ENCODE measurements around the gene BEST1. TPM values are rescaled to one million over a fixed set of nuclear protein-coding genes. Genes with fewer than 3 reads are reported as not detected.
A peak's percentile ranks its signal among the peaks of the same experiment; 100 is the strongest.

BEST1 gene
- total RNA-seq, 1 donor: 8.0 TPM

GRCh38 chr11:61916737-61917333, 33.3 kb upstream of the BEST1 start:
- Histone ChIP-seq H3K27ac (ENCODE audit: low read depth, low read length) (no peak overlapping the region), H3K4me3 (ENCODE audit: insufficient read depth, low read length) (peak overlapping the region; percentile 73), H4K20me1 (ENCODE audit: insufficient read depth, low read length) (no peaks in the 10 kb centered on the region), H3K4me2 (ENCODE audit: insufficient read depth, low read length) (peak overlapping the region; percentile 83), H3K36me3 (ENCODE audit: insufficient read depth, low read length) (no peaks in the 10 kb centered on the region), H3K79me2 (ENCODE audit: insufficient read depth, low read length) (peaks cover 3% of the 10 kb centered on the region), H3K9me3 (ENCODE audit: low read depth, low read length) (no peaks in the 10 kb centered on the region), H2AFZ (ENCODE audit: low read length) (no peak overlapping the region), H3K27me3 (ENCODE audit: insufficient read depth, low read length) (peaks cover 10% of the 10 kb centered on the region), H3K4me1 (ENCODE audit: insufficient read depth, low read length) (peaks cover 4% of the 10 kb centered on the region)
- no peak for TF ChIP-seq CTCF (IDR thresholded peaks at IDR 0.05; ENCODE audit: extremely low read depth, low read depth, low read length)
- peak; percentile 93 for DNase-seq (ENCODE audit: insufficient read length, low spot score, missing footprints)

- no peak for TF ChIP-seq CTCF (IDR thresholded peaks at IDR 0.05; ENCODE audit: extremely low read depth, low read depth, low read length)
- no peaks in the 10 kb centered on the region for H3K9me3 ChIP-seq (ENCODE audit: low read depth, low read length)
- peak; percentile 98 for DNase-seq (ENCODE audit: insufficient read length, low spot score, missing footprints)
- peak within 1 kb of the TSS; percentile 73 for H3K4me3 ChIP-seq (ENCODE audit: insufficient read depth, low read length)
- peak within 1 kb of the TSS; percentile 92 for H2AFZ ChIP-seq (ENCODE audit: low read length)
- peaks cover 4% of the 10 kb centered on the region for H3K4me1 ChIP-seq (ENCODE audit: insufficient read depth, low read length)
- peak within 1 kb of the TSS; percentile 83 for H3K4me2 ChIP-seq (ENCODE audit: insufficient read depth, low read length)
- peaks cover 3% of the 10 kb centered on the region for H3K79me2 ChIP-seq (ENCODE audit: insufficient read depth, low read length)
- no peaks in the 10 kb centered on the region for H3K36me3 ChIP-seq (ENCODE audit: insufficient read depth, low read length)
- no peaks in the 10 kb centered on the region for H4K20me1 ChIP-seq (ENCODE audit: insufficient read depth, low read length)
- no peak within 1 kb of the TSS for H3K27ac ChIP-seq (ENCODE audit: low read depth, low read length)
- peaks cover 10% of the 10 kb centered on the region for H3K27me3 ChIP-seq (ENCODE audit: insufficient read depth, low read length)
Observed at GRCh38 chr11:61917334-61918109, 32.6 kb upstream of the BEST1 start, which contains the start of gene RAB3IL1. Gene RAB3IL1 (minus strand): TSS chr11:61917566. CDS start chr11:61917367, 199 bp downstream.

- Histone ChIP-seq H3K27me3 (ENCODE audit: insufficient read depth, low read length) (peaks cover 10% of the 10 kb centered on the region), H3K79me2 (ENCODE audit: insufficient read depth, low read length) (peaks cover 3% of the 10 kb centered on the region), H3K4me2 (ENCODE audit: insufficient read depth, low read length) (no peak overlapping the region), H3K4me1 (ENCODE audit: insufficient read depth, low read length) (peaks cover 11% of the 10 kb centered on the region), H2AFZ (ENCODE audit: low read length) (no peak overlapping the region), H3K9me3 (ENCODE audit: low read depth, low read length) (no peaks in the 10 kb centered on the region), H3K36me3 (ENCODE audit: insufficient read depth, low read length) (no peaks in the 10 kb centered on the region), H3K27ac (ENCODE audit: low read depth, low read length) (no peak overlapping the region), H3K4me3 (ENCODE audit: insufficient read depth, low read length) (no peak overlapping the region), H4K20me1 (ENCODE audit: insufficient read depth, low read length) (no peaks in the 10 kb centered on the region)
- DNase-seq (ENCODE audit: insufficient read length, low spot score, missing footprints): peak; percentile 71
- TF ChIP-seq CTCF (IDR thresholded peaks at IDR 0.05; ENCODE audit: extremely low read depth, low read depth, low read length): no peak
Observed at GRCh38 chr11:61918251-61918937, 31.8 kb upstream of the BEST1 start.

All from osteoblast (primary cell).